HL-60 (cell line): ENCODE results near the gene GLP1R.
A peak's percentile ranks its signal among the peaks of the same experiment; 100 is the strongest.

Experiments
- CTCF ChIP-seq: IDR thresholded peaks from one replicate; pipeline ENCODE4 v1.5.1; 2011; ENCODE audit warnings: low read length, control low read depth, inconsistent platforms; ENCODE audit not compliant: insufficient read depth
- POLR2AphosphoS5 ChIP-seq: IDR thresholded peaks from 2 replicates; pipeline ENCODE4 v1.6.1; 2012; ENCODE audit warnings: low read depth
- REST ChIP-seq: IDR thresholded peaks from 2 replicates; pipeline ENCODE4 v1.6.1; 2012; ENCODE audit warnings: low read depth; ENCODE audit not compliant: insufficient replicate concordance
- SPI1 ChIP-seq: IDR thresholded peaks from 2 replicates; pipeline ENCODE4 v1.6.1; 2012; ENCODE audit warnings: low read depth, mild to moderate bottlenecking, borderline replicate concordance

DNA sequence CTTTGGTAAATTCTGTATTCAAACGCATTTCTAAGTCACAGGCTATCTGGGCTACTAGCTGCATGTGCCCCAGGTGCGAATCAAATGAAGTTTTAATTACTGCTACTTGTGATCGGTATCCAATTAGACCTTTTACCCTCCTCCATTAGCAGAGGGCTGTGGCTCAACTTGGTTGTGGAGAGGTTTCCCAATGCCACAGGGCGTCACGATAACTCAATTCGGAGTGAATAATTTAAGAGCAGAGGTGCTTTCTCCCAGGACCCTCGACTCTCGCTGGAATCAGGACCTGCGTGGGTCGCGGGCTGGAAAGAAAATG is 65.8 kb downstream of the GLP1R start:
- TF ChIP-seq CTCF (no peak), POLR2AphosphoS5 (no peak), REST (peak; percentile 17), SPI1 (no peak)
